Smooth muscle cell (in vitro differentiated cells): Measurements from ENCODE around the gene TPCN1. TPM values are rescaled to one million over a fixed set of nuclear protein-coding genes. Genes with fewer than 3 reads are reported as not detected.

ENCODE experiments used
- DNase-seq: peaks from one replicate; lab custom pipeline; 2025; ENCODE audit not compliant: unreplicated experiment; lab: John Stamatoyannopoulos, UW
- H2AFZ ChIP-seq: fragments of 200-600 bp; sonication (generic); 2 replicates; pipeline ENCODE4 v1.6.0; 2016; ENCODE audit warnings: antibody characterized with exemption, low read depth, mild to moderate bottlenecking
- H3F3A ChIP-seq: fragments of 200-600 bp; sonication (generic); 2 replicates; pipeline ENCODE4 v1.6.0; 2017; ENCODE audit warnings: antibody characterized with exemption, low read depth
- H3K27ac ChIP-seq: fragments of 200-600 bp; sonication (generic); 2 replicates; pipeline ENCODE4 v1.5.1; 2016; ENCODE audit warnings: low read depth, mild to moderate bottlenecking
- H3K27me3 ChIP-seq: fragments of 200-600 bp; sonication (generic); 2 replicates; pipeline ENCODE4 v1.6.1; 2016; ENCODE audit warnings: low read depth, mild to moderate bottlenecking
- H3K36me3 ChIP-seq: fragments of 200-600 bp; sonication (generic); 2 replicates; pipeline ENCODE4 v1.5.1; 2016; ENCODE audit warnings: low read depth
- H3K4me1 ChIP-seq: fragments of 200-600 bp; sonication (generic); 2 replicates; pipeline ENCODE4 v1.5.1; 2016; ENCODE audit warnings: low read depth
- H3K4me2 ChIP-seq: fragments of 200-600 bp; sonication (generic); 2 replicates; pipeline ENCODE4 v1.6.0; 2016; ENCODE audit warnings: mild to moderate bottlenecking
- H3K4me3 ChIP-seq: fragments of 200-600 bp; sonication (generic); 2 replicates; pipeline ENCODE4 v1.5.1; 2016; ENCODE audit warnings: mild to moderate bottlenecking
- H3K79me2 ChIP-seq: fragments of 200-600 bp; sonication (generic); 2 replicates; pipeline ENCODE4 v1.6.0; 2016; ENCODE audit warnings: low read depth, mild to moderate bottlenecking
- H3K9ac ChIP-seq: fragments of 200-600 bp; sonication (generic); 2 replicates; pipeline ENCODE4 v1.6.0; 2016; ENCODE audit warnings: low read depth
- H3K9me3 ChIP-seq: fragments of 200-600 bp; sonication (generic); replicated peaks from 2 replicates; pipeline ENCODE4 v1.5.1; 2016; ENCODE audit warnings: low read depth
- H4K20me1 ChIP-seq: fragments of 200-600 bp; sonication (generic); 2 replicates; pipeline ENCODE4 v1.6.0; 2016; ENCODE audit warnings: low read depth
- WGBS: methylation state at CpG from one replicate; pipeline ENCODE4 v1.1.7; 2016; ENCODE audit warnings: low lambda C conversion rate; 5-methylcytosine and 5-hydroxymethylcytosine counted together
- polyA plus RNA-seq: library from polyadenylated mRNA; unstranded; fragments of >200 nt; fragmentation: Nextera tagmentation; extraction: Ambion mirVana; gene quantifications from 2 replicates; pipeline ENCODE4 v1.2.1, GENCODE V29; 2016
- total RNA-seq: library from RNA; depleted of rRNA; stranded (reverse); fragments of >200 nt; gene quantifications from 2 replicates; pipeline ENCODE4 v1.2.3, GENCODE V29; 2014
- TF ChIP-seq, protein P1 (sequence below): fragments of 200-600 bp; sonication (generic); IDR thresholded peaks from 2 replicates; pipeline ENCODE4 v1.5.1; 2017; ENCODE audit warnings: borderline replicate concordance, mild to moderate bottlenecking, antibody characterized with exemption; ENCODE audit not compliant: insufficient read depth, poor library complexity, severe bottlenecking

Gene TPCN1
- total and polyA plus RNA-seq, 2 experiments from 2014 or later: 12.9 to 29.2 TPM

DNA sequence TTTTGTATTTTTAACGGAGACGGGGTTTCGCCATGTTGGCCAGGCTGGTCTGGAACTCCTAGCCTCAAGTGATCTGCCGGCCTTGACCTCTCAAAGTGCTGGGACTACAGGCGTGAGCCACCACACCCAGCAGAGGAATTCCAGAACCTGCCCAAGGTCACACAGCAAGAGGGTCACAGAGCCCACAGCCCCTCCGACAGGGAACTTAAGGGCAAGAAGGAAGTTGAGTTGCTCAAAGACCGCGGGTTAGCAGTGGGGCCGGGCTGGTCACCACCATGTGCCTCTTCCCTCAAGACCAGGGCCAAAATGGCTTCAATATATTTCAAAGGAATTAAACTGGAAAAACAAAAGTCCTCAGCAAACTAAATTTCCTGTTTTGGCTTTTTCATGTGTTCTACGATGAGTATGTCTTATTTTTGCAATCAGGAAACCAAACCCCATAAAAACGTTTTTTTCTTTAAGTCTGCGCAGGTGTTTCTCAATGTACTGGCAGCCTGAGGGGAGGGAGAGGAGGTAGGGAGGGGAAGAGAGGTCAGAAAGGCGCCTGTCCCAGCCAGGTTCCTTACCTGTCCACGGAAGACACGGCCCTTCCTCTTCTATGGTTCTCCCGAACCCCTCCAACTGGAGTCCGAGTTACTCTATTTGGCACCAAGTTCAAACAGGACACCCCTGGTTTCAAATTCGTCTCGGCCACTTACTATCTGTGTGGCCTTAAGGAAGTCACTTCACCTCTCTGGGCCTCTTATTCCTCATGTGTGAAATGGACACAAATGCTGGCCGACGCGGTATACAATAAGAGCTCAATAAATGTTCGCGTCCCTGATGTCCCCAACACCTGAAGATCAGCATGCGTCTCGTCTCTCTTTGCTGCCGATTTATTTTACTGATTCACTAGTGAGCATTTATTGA, 112.9 kb downstream of the TPCN1 start:
- Histone ChIP-seq H3K9me3 (no peaks in the 10 kb centered on the region), H3F3A (no peaks in the 10 kb centered on the region), H3K36me3 (no peaks in the 10 kb centered on the region), H3K79me2 (no peaks in the 10 kb centered on the region), H3K9ac (peak overlapping the region; percentile 59), H4K20me1 (no peaks in the 10 kb centered on the region), H3K4me3 (peak overlapping the region; percentile 77), H2AFZ (peak overlapping the region; percentile 80), H3K4me1 (no peaks in the 10 kb centered on the region), H3K27me3 (no peaks in the 10 kb centered on the region), H3K27ac (no peak overlapping the region), H3K4me2 (peak overlapping the region; percentile 91)
- 44% methylated on average over 27 of the region's 27 CpGs for WGBS
- no peak for DNase-seq
- TF ChIP-seq, protein P1, sequence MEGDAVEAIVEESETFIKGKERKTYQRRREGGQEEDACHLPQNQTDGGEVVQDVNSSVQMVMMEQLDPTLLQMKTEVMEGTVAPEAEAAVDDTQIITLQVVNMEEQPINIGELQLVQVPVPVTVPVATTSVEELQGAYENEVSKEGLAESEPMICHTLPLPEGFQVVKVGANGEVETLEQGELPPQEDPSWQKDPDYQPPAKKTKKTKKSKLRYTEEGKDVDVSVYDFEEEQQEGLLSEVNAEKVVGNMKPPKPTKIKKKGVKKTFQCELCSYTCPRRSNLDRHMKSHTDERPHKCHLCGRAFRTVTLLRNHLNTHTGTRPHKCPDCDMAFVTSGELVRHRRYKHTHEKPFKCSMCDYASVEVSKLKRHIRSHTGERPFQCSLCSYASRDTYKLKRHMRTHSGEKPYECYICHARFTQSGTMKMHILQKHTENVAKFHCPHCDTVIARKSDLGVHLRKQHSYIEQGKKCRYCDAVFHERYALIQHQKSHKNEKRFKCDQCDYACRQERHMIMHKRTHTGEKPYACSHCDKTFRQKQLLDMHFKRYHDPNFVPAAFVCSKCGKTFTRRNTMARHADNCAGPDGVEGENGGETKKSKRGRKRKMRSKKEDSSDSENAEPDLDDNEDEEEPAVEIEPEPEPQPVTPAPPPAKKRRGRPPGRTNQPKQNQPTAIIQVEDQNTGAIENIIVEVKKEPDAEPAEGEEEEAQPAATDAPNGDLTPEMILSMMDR: no peak

DNA sequence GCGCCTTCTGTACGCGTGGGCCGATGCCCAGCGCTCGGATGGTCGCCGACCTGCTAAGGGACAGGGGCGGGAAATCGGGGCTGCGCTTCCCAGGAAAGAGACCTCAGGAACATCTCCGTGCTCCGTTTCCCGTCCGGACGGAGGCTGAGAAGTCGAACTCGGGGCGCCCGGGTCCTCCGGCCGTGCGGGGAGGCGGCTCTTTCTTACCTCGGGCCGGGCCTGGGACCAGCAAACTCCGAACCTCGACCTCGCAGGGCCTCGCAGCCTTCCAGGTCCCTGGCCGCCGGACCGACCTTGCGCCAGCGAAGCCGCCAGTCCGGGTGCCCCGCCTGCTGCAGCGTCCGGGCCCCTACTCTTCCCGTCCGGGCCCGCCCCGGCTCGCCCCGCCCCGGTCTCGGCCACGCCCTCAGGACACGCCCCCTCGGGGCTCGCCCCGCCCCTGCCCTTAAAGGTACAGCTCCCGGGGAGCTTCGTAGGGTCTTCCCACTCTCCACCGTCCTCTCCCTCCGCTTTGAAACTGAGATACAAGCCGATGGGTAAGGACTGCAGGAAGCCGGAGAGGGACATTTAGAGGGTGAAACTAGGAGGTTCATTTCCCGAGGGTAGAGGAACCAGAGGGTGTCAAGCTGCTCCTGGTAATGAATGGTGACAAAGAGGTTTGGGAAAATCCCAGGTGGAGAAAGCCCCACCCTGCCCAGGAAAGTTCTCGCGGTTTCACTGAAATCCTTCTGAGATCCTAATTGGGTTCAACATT, 113.7 kb downstream of the TPCN1 start, which contains the start of gene SLC8B1:
Gene SLC8B1, minus strand, starts transcription at position 324 of the 754 bp plus-strand sequence. CDS start 2,231 bp downstream, outside the sequence.
- TF ChIP-seq, protein P1: no peak
- H3K27me3 ChIP-seq: no peaks in the 10 kb centered on the region
- no peaks in the 10 kb centered on the region for H3K4me1 ChIP-seq
- peak; percentile 69 for DNase-seq
- H3K36me3 ChIP-seq: no peaks in the 10 kb centered on the region
- no peaks in the 10 kb centered on the region for H3K79me2 ChIP-seq
- peak within 1 kb of the TSS; percentile 77 for H3K4me3 ChIP-seq
- 2% methylated on average over 59 of the region's 62 CpGs for WGBS
- H4K20me1 ChIP-seq: no peaks in the 10 kb centered on the region
- peak within 1 kb of the TSS; percentile 80 for H2AFZ ChIP-seq
- H3K4me2 ChIP-seq: peak within 1 kb of the TSS; percentile 91
- H3F3A ChIP-seq: no peaks in the 10 kb centered on the region
- H3K27ac ChIP-seq: no peak within 1 kb of the TSS
- peak within 1 kb of the TSS; percentile 59 for H3K9ac ChIP-seq
- H3K9me3 ChIP-seq: no peaks in the 10 kb centered on the region

DNA sequence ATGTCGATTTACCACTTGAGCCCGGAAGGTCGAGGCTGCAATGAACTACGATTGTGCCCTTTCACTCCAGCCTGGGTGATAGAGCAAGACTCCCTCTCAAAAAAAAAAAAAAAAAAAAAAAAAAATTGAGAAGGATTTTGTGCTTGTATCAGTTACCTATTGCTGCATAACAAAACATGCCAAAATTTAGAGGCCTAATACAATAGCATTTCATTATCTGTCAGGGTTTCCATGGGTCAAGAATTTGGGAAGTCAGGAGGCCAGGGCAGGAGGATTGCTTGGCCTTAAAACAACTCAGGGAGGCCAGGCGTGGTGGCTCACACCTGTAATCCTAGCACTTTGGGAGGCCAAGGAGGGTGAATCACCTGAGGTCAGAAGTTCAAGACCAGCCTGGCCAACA, 118.3 kb downstream of the TPCN1 start:
- H4K20me1 ChIP-seq: no peaks in the 10 kb centered on the region
- no peaks in the 10 kb centered on the region for H3K79me2 ChIP-seq
- no peak overlapping the region for H2AFZ ChIP-seq
- H3K4me2 ChIP-seq: no peak overlapping the region
- H3K27me3 ChIP-seq: no peaks in the 10 kb centered on the region
- TF ChIP-seq, protein P1: no peak
- H3K4me3 ChIP-seq: no peak overlapping the region
- H3F3A ChIP-seq: no peaks in the 10 kb centered on the region
- no peaks in the 10 kb centered on the region for H3K4me1 ChIP-seq
- H3K27ac ChIP-seq: no peak overlapping the region
- H3K9ac ChIP-seq: no peak overlapping the region
- DNase-seq: no peak
- 94% methylated on average over 5 of the region's 5 CpGs for WGBS
- no peaks in the 10 kb centered on the region for H3K9me3 ChIP-seq
- no peaks in the 10 kb centered on the region for H3K36me3 ChIP-seq
